Articular chondrocyte of knee joint (primary cell): ENCODE results near the gene GABARAPL2. TPM values are rescaled to one million over a fixed set of nuclear protein-coding genes. Genes with fewer than 3 reads are reported as not detected.

Experiments used
- total RNA-seq: library from RNA; depleted of rRNA; stranded (reverse); fragments of >200 nt; gene quantifications from 2 replicates; pipeline ENCODE4 v1.2.3, GENCODE V29; 2012

Gene GABARAPL2
- 43.4 and 49.8 TPM in 2 replicates for total RNA-seq

GRCh38 chr16:75566040-75566757, at the start of gene GABARAPL2:
Gene GABARAPL2, plus strand, starts transcription at chr16:75566379. Its CDS starts 108 bp downstream, at chr16:75566487.

DNA sequence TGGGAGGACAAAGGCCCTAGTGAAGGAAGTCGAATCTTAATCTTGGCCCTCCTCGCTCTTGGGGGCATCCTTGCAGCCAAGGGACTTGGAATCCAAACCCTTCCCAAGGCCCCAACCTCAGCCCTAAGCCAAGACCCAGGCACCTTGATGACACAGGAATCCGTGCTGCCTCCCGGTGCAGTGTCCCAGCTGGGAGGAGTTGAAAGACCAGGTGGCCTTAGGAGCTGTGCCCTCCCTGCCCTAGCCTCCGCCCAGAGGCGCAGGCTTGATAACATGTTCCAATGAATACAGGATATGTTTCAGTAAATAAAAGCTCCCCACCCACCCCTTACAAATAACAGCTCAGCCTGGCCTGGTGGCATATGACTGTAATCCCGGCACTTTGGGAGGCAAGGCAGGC, 30.3 kb upstream of the GABARAPL2 start, which contains the start of gene CHST5:
CHST5 (minus strand) TSS at position 208 of the 400 bp plus-strand sequence. CDS start 5,724 bp downstream, outside the sequence.

DNA sequence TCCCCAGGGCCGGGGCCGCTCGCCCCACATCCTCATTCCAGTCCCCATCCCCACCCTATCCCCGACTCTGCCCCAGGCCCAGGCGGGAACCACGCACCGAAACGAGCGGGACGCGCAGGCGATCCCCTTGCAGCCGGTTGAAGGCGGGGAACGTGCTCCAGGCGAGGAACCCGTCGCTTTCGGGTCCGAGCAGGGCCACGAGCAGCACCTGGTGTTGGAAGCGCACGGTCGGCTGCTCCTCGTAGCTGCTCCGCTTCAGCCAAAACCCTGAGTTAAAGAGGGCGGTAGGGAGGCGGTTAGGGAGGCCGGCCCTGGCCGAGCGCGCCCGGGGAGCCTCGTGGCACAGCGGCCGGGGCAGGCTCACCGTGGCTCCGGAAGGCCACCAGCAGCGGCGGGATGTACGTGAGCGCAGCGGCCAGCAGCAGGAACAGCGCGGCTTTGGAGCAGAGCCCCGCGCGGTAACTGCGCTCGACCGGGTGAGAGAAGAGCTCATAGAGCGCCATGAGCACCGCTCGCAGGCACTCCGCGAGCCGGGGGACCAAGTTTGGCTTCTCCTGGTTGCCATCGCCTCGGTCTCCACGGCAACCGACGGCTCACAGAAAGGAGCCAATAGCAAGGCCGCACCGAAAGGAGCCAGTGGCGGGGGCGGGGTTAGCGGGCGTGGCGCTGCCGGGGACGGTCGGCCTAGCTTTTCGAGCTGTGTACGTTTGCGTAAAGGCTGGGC, 10.3 kb upstream of the GABARAPL2 start, which contains the start of gene TMEM231:
TMEM231 (minus strand) TSS at position 546 of the 724 bp plus-strand sequence; CDS start at position 503, 43 bp downstream.

GRCh38 chr16:75622761-75623605, 56.8 kb downstream of the GABARAPL2 start, which contains the start of gene ADAT1:
Gene ADAT1, minus strand, starts transcription at chr16:75623281. Its CDS starts 2,482 bp downstream, at chr16:75620799.

Other genes starting within 250 kb of the GABARAPL2 start
- 45.3 and 47.1 TPM in 2 replicates for gene CFDP1, start 132.9 kb upstream of the GABARAPL2 start, total RNA-seq
- gene TMEM170A, start 101.7 kb upstream of the GABARAPL2 start, total RNA-seq = 10.7 and 15.2 TPM in 2 replicates
- gene CHST6, start 70.9 kb upstream of the GABARAPL2 start, total RNA-seq = 0.65 and 0.78 TPM in 2 replicates
- gene CHST5, start 30.3 kb upstream of the GABARAPL2 start, total RNA-seq = 0.13 and 0.22 TPM in 2 replicates
- 13.2 and 13.7 TPM in 2 replicates for gene TMEM231, start 10.1 kb upstream of the GABARAPL2 start, total RNA-seq
- 44.0 and 47.8 TPM in 2 replicates for gene ADAT1, start 56.9 kb downstream of the GABARAPL2 start, total RNA-seq
- gene KARS1, start 81.3 kb downstream of the GABARAPL2 start, total RNA-seq = 139 and 154 TPM in 2 replicates
- 40.5 and 47.2 TPM in 2 replicates for gene TERF2IP, start 81.4 kb downstream of the GABARAPL2 start, total RNA-seq
- gene CPHXL2, start 110.6 kb downstream of the GABARAPL2 start, total RNA-seq = not detected in 2 replicates
- gene DUXB, start 135.1 kb downstream of the GABARAPL2 start, total RNA-seq = not detected in 2 replicates
- not detected in 2 replicates for gene CPHXL, start 160.1 kb downstream of the GABARAPL2 start, total RNA-seq